HCT116 (cell line): ENCODE measurements around the gene ZNF691. TPM values are rescaled to one million over a fixed set of nuclear protein-coding genes. Genes with fewer than 3 reads are reported as not detected.

Source experiments
- ATAC-seq: fragments of 200-7000 bp; cut with Tn5 transposase; 2 replicates; pipeline ENCODE4 v1.9.1; 2020; ENCODE audit warnings: mild to moderate bottlenecking, moderate library complexity
- BruUV-seq: library from RNA; stranded (reverse); fragments of 400-500 nt; replicated peaks from 2 replicates; lab custom pipeline; 2021; lab: Mats Ljungman, UMichigan
- CTCF ChIA-PET: fragments of 300-600 bp; sonication (Branson Sonifier 250); formaldehyde crosslinking; loops from one replicate; lab custom pipeline; 2021; ENCODE audit warnings: antibody characterized with exemption; lab: Charles Lee
- POLR2A ChIA-PET: fragments of 300-600, 350-600 bp; sonication (Branson Sonifier 250); formaldehyde crosslinking; loops from one replicate; lab custom pipeline; 2021; ENCODE audit warnings: antibody characterized with exemption; lab: Charles Lee
- RAD21 ChIA-PET, 2 experiments: fragments of 300-600 bp; sonication (Branson Sonifier 250); formaldehyde crosslinking; loops; one replicate each; lab custom pipeline; 2023; ENCODE audit warnings: low total read pairs in 2 of 2; ENCODE audit not compliant: uncharacterized antibody in 2 of 2, unreplicated experiment in 2 of 2, low non-redundant PET in 1 of 2; lab: Charles Lee
- DNase-seq: peaks from one replicate; pipeline ENCODE4 v3.0.0-alpha.2; 2010; ENCODE audit warnings: low read depth, low spot score
- H2AFZ ChIP-seq: fragments of 200-600 bp; shearing (Covaris generic), sonication (generic); 2 replicates; pipeline ENCODE4 v1.6.1; 2017; ENCODE audit warnings: low read depth, mixed run types, mixed read lengths, antibody characterized with exemption, low read length; ENCODE audit not compliant: poor library complexity, severe bottlenecking
- H3K27ac ChIP-seq: 2 replicates; pipeline ENCODE4 v1.5.1; 2012; ENCODE audit warnings: low read depth, low read length
- H3K27me3 ChIP-seq: fragments of 200-600 bp; sonication (generic); 2 replicates; pipeline ENCODE4 v1.6.1; 2016; ENCODE audit warnings: mixed run types, low read length, mixed read lengths; ENCODE audit not compliant: insufficient read depth
- H3K36me3 ChIP-seq, 2 experiments: fragments of 200-500 bp in 1 of 2; fragments of 200-600 bp in 1 of 2; sonication (Bioruptor generic) in 1 of 2; sonication (generic) in 1 of 2; 2 replicates each; pipeline versions ENCODE4 v1.5.1 to v1.6.1; 2014 to 2016; ENCODE audit warnings: low read length in 2 of 2, inconsistent platforms in 1 of 2, mixed read lengths in 1 of 2, mixed run types in 1 of 2; ENCODE audit not compliant: insufficient read depth in 2 of 2, control insufficient read depth in 1 of 2
- H3K4me1 ChIP-seq, 2 experiments: fragments of 200-600 bp in 1 of 2; sonication (generic) in 1 of 2; 2 replicates each; pipeline versions ENCODE4 v1.5.1 to v1.6.1; 2012 to 2017; ENCODE audit warnings: low read length in 2 of 2, inconsistent platforms in 1 of 2, mild to moderate bottlenecking in 1 of 2, mixed read lengths in 1 of 2, mixed run types in 1 of 2, moderate library complexity in 1 of 2; ENCODE audit not compliant: insufficient read depth in 2 of 2, control insufficient read depth in 1 of 2
- H3K4me2 ChIP-seq: fragments of 200-600 bp; sonication (generic); 2 replicates; pipeline ENCODE4 v1.6.1; 2017; ENCODE audit warnings: mixed run types, low read length, mixed read lengths
- H3K4me3 ChIP-seq, 2 experiments: fragments of 200-600 bp in 1 of 2; sonication (generic) in 1 of 2; replicated peaks in 1 of 2; 2 replicates each; pipeline ENCODE4 v1.5.1; 2011 to 2016; ENCODE audit warnings: low read length in 2 of 2, control low read depth in 1 of 2, low read depth in 1 of 2, mild to moderate bottlenecking in 1 of 2, mixed read lengths in 1 of 2, mixed run types in 1 of 2
- H3K79me2 ChIP-seq: fragments of 200-600 bp; sonication (generic); 2 replicates; pipeline ENCODE4 v1.6.1; 2017; ENCODE audit warnings: mild to moderate bottlenecking, mixed run types, low read length, moderate library complexity, mixed read lengths; ENCODE audit not compliant: insufficient read depth
- H3K9ac ChIP-seq: fragments of 200-600 bp; sonication (generic); 2 replicates; pipeline ENCODE4 v1.6.1; 2016; ENCODE audit warnings: low read length, mixed read lengths
- H3K9me2 ChIP-seq: fragments of 200-600 bp; sonication (generic), shearing (Covaris generic); 2 replicates; pipeline ENCODE4 v1.6.1; 2017; ENCODE audit warnings: mixed run types, mild to moderate bottlenecking, moderate library complexity; ENCODE audit not compliant: insufficient read depth
- H3K9me3 ChIP-seq, 2 experiments: fragments of 200-500 bp in 1 of 2; fragments of 200-600 bp in 1 of 2; sonication (Bioruptor generic) in 1 of 2; sonication (generic) in 1 of 2; 2 replicates each; pipeline ENCODE4 v1.6.1; 2014 to 2017; ENCODE audit warnings: low read length in 2 of 2, mixed read lengths in 2 of 2, inconsistent platforms in 1 of 2, low read depth in 1 of 2, mild to moderate bottlenecking in 1 of 2, mixed run types in 1 of 2, moderate library complexity in 1 of 2; ENCODE audit not compliant: control insufficient read depth in 1 of 2, insufficient read depth in 1 of 2
- H4K20me1 ChIP-seq: fragments of 200-600 bp; sonication (generic), shearing (Covaris generic); 2 replicates; pipeline ENCODE4 v1.6.1; 2017; ENCODE audit warnings: mixed run types, mild to moderate bottlenecking, moderate library complexity; ENCODE audit not compliant: insufficient read depth
- ATF3 ChIP-seq: IDR thresholded peaks from 2 replicates; pipeline ENCODE4 v1.6.1; 2012
- CEBPB ChIP-seq: IDR thresholded peaks from 2 replicates; pipeline ENCODE4 v1.6.1; 2012; ENCODE audit warnings: low read depth
- CTCF ChIP-seq, 3 experiments: fragments of 200-600 bp in 1 of 3; sonication (generic) in 1 of 3; IDR thresholded peaks in 2 of 3; conservative IDR thresholded peaks in 1 of 3; 2 replicates each; pipeline ENCODE4 v1.5.1; 2012 to 2017; ENCODE audit warnings: low read depth in 2 of 3, low read length in 2 of 3, antibody characterized with exemption in 1 of 3, borderline replicate concordance in 1 of 3, control low read depth in 1 of 3, mild to moderate bottlenecking in 1 of 3, mixed read lengths in 1 of 3, mixed run types in 1 of 3, moderate library complexity in 1 of 3; ENCODE audit not compliant: insufficient read depth in 1 of 3
- EGR1 ChIP-seq: IDR thresholded peaks from 2 replicates; pipeline ENCODE4 v1.6.1; 2012; ENCODE audit warnings: low read depth
- EZH2 ChIP-seq: fragments of 200-600 bp; sonication (generic); IDR thresholded peaks from 2 replicates; pipeline ENCODE4 v1.6.1; 2017; ENCODE audit warnings: antibody characterized with exemption, mixed run types
- EZH2phosphoT487 ChIP-seq: fragments of 200-600 bp; IDR thresholded peaks from 2 replicates; pipeline ENCODE4 v1.6.1; 2018; ENCODE audit warnings: antibody characterized with exemption, borderline replicate concordance
- POLR2A ChIP-seq: IDR thresholded peaks from 2 replicates; pipeline ENCODE4 v1.7.0; 2011; ENCODE audit warnings: borderline replicate concordance; ENCODE audit not compliant: insufficient read depth, insufficient read length; ENCODE audit errors: extremely low read depth
- POLR2AphosphoS5 ChIP-seq: IDR thresholded peaks from 2 replicates; pipeline ENCODE4 v1.6.1; 2011; ENCODE audit warnings: mild to moderate bottlenecking, low read depth, low read length, moderate library complexity
- RAD21 ChIP-seq: IDR thresholded peaks from 2 replicates; pipeline ENCODE4 v1.6.1; 2012; ENCODE audit warnings: low read depth, mild to moderate bottlenecking
- SIN3A ChIP-seq: IDR thresholded peaks from 2 replicates; pipeline ENCODE4 v1.6.1; 2012; ENCODE audit warnings: low read depth
- SP1 ChIP-seq: IDR thresholded peaks from 2 replicates; pipeline ENCODE4 v1.6.1; 2012; ENCODE audit warnings: low read depth
- TCF7L2 ChIP-seq: IDR thresholded peaks from 2 replicates; pipeline ENCODE4 v1.7.0; 2011; ENCODE audit warnings: borderline replicate concordance, inconsistent platforms; ENCODE audit not compliant: insufficient read depth, insufficient read length; ENCODE audit errors: extremely low read depth
- YY1 ChIP-seq: IDR thresholded peaks from 2 replicates; pipeline ENCODE4 v1.6.1; 2011; ENCODE audit warnings: low read length, low read depth, moderate library complexity, mild to moderate bottlenecking; ENCODE audit not compliant: insufficient replicate concordance; ENCODE audit errors: extremely low read depth
- ZBTB33 ChIP-seq: IDR thresholded peaks from 2 replicates; pipeline ENCODE4 v1.6.1; 2011; ENCODE audit warnings: mild to moderate bottlenecking, low read length, moderate library complexity; ENCODE audit not compliant: insufficient replicate concordance; ENCODE audit errors: extremely low read depth
- ZFX ChIP-seq: fragments of 450-650 bp; IDR thresholded peaks from 2 replicates; pipeline ENCODE4 v1.6.1; 2017
- ZNF274 ChIP-seq: fragments of 200-500 bp; sonication (Bioruptor generic); IDR thresholded peaks from 2 replicates; pipeline ENCODE4 v1.6.1; 2014; ENCODE audit warnings: mild to moderate bottlenecking, low read depth, low read length, inconsistent platforms
- intact Hi-C: fragments of 100-400 bp; cut with micrococcal nuclease; formaldehyde crosslinking; loops from 2 replicates; pipeline ENCODE4 v1.10.0; 2022
- total RNA-seq: library from RNA; stranded (reverse); gene quantifications from one replicate; pipeline ENCODE4 v1.2.1, GENCODE V29; 2021; ENCODE audit not compliant: unreplicated experiment
- TF ChIP-seq, protein P1 (sequence below): IDR thresholded peaks from 2 replicates; pipeline ENCODE4 v1.6.1; 2012

Gene ZNF691
- total RNA-seq, 1 experiment from 2014 or later: 11.1 TPM

DNA sequence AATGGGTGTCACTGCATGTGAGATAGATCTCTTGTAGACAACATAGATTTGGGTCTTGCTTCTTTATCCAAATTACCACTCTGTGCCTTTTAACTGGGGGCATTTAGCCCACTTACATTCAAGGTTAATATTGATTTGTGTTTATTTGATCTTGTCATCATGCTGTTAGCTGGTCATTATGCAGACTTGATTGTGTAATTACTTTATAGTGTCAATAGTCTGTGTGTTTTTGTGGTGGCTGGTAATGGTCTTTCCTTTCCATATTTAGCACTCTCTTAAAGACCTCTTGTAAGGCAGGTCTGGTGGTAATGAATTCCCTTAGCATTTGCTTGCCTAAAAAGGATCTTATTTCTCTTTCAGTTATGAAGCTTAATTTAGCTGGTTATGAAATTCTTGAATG lies 29.6 kb downstream of the ZNF691 start:
- TF ChIP-seq TCF7L2: no peak
- TF ChIP-seq YY1: no peak
- TF ChIP-seq POLR2A: no peak
- no peak for TF ChIP-seq ZFX
- TF ChIP-seq SP1: no peak
- TF ChIP-seq ZNF274: no peak
- no peak for TF ChIP-seq SIN3A
- no peak for TF ChIP-seq RAD21
- TF ChIP-seq ATF3: no peak
- no peak for TF ChIP-seq EZH2
- TF ChIP-seq EZH2phosphoT487: no peak
- TF ChIP-seq, protein P1, sequence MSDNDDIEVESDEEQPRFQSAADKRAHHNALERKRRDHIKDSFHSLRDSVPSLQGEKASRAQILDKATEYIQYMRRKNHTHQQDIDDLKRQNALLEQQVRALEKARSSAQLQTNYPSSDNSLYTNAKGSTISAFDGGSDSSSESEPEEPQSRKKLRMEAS: no peak
- no peak for TF ChIP-seq EGR1
- no peak for TF ChIP-seq POLR2AphosphoS5
- TF ChIP-seq ZBTB33: no peak
- no peak for TF ChIP-seq CTCF (IDR thresholded peaks at IDR 0.05 in 2 of 3, conservative IDR thresholded peaks at IDR 0.05 in 1 of 3; ENCODE audit: borderline replicate concordance in 1 of 3, insufficient read depth in 1 of 3, low read depth in 2 of 3, low read length in 2 of 3)
- TF ChIP-seq CEBPB: no peak
- TF ChIP-seq, all 23 proteins: peak for 0
- ChIA-PET POLR2A (no interaction called here), CTCF (no interaction called here), RAD21 (no interaction called here)
- Histone ChIP-seq H3K27ac (no peak overlapping the region), H3K9me2 (no peaks in the 10 kb centered on the region), H3K9me3 (no peaks in the 10 kb centered on the region), H4K20me1 (no peaks in the 10 kb centered on the region), H3K36me3 (no peaks in the 10 kb centered on the region), H3K4me1 (no peaks in the 10 kb centered on the region), H3K9ac (no peak overlapping the region), H3K4me2 (no peak overlapping the region), H3K4me3 (no peak overlapping the region), H3K79me2 (no peaks in the 10 kb centered on the region), H2AFZ (no peak overlapping the region), H3K27me3 (no peaks in the 10 kb centered on the region)
- ATAC-seq (no peak), DNase-seq (no peak)
- intact Hi-C loops: no loop called here
- BruUV-seq: no TSS peak
